C4-2B (cell line): Measurements from ENCODE around the gene KCNJ4.

ENCODE experiments used
- ZFX ChIP-seq: fragments of 450-650 bp; IDR thresholded peaks from 2 replicates; pipeline ENCODE4 v1.6.1; 2017
- TF ChIP-seq, protein P1 (sequence below): fragments of 450-650 bp; conservative IDR thresholded peaks from 2 replicates; pipeline ENCODE4 v1.5.1; 2017; ENCODE audit warnings: mild to moderate bottlenecking

- TF ChIP-seq, protein P1, sequence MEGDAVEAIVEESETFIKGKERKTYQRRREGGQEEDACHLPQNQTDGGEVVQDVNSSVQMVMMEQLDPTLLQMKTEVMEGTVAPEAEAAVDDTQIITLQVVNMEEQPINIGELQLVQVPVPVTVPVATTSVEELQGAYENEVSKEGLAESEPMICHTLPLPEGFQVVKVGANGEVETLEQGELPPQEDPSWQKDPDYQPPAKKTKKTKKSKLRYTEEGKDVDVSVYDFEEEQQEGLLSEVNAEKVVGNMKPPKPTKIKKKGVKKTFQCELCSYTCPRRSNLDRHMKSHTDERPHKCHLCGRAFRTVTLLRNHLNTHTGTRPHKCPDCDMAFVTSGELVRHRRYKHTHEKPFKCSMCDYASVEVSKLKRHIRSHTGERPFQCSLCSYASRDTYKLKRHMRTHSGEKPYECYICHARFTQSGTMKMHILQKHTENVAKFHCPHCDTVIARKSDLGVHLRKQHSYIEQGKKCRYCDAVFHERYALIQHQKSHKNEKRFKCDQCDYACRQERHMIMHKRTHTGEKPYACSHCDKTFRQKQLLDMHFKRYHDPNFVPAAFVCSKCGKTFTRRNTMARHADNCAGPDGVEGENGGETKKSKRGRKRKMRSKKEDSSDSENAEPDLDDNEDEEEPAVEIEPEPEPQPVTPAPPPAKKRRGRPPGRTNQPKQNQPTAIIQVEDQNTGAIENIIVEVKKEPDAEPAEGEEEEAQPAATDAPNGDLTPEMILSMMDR, result no peak
- no peak for TF ChIP-seq ZFX
These were observed 56.2 kb downstream of the KCNJ4 start for GRCh38 chr22:38398609-38399461.
